Neural progenitor cell (in vitro differentiated cells): Measurements from ENCODE around the gene RAB5IF.

Experiments
- EZH2phosphoT487 ChIP-seq: fragments of 200-600 bp; sonication (generic); IDR thresholded peaks from 2 replicates; pipeline ENCODE4 v1.6.1; 2017; ENCODE audit warnings: antibody characterized with exemption
- TF ChIP-seq, protein P1 (sequence below): fragments of 200-600 bp; sonication (generic); IDR thresholded peaks from 2 replicates; pipeline ENCODE4 v1.5.1; 2017; ENCODE audit warnings: antibody characterized with exemption, mild to moderate bottlenecking

DNA sequence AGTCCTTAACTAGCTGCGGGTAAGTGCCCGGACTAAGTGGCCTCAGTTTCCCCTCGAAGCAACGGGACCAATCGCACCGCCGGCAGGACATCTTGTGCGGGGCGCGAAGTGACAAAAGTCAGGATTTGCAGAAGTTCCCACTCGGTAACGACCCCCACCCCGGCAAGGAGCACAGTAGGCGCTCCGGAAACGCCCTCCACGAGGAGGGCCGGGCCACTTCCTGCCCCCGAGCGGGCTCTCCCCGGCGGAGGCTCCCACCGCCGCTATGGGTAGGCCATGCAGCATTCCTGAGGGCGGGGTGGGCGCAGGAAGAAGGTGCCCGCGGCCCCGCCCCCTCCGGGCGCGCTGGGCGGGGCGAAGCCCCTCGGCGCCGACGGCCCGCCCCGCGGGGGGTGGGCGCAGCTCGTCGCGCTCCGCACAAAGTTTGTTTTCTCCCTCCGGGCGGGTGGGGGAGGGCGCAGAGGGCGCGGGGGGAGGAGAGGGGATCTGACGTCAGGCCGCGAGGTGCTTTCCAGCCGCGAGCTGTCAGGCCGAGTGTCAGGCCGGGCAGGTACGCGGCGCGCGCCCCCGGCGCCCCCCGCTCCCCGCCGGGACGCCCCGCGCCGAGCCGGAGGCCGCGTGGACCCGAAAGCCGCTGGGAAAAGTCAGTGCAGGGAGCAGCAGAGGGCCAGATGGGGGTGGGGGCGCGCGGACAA is 32.3 kb upstream of the RAB5IF start, which contains the start of gene TGIF2:
- TF ChIP-seq, protein P1, sequence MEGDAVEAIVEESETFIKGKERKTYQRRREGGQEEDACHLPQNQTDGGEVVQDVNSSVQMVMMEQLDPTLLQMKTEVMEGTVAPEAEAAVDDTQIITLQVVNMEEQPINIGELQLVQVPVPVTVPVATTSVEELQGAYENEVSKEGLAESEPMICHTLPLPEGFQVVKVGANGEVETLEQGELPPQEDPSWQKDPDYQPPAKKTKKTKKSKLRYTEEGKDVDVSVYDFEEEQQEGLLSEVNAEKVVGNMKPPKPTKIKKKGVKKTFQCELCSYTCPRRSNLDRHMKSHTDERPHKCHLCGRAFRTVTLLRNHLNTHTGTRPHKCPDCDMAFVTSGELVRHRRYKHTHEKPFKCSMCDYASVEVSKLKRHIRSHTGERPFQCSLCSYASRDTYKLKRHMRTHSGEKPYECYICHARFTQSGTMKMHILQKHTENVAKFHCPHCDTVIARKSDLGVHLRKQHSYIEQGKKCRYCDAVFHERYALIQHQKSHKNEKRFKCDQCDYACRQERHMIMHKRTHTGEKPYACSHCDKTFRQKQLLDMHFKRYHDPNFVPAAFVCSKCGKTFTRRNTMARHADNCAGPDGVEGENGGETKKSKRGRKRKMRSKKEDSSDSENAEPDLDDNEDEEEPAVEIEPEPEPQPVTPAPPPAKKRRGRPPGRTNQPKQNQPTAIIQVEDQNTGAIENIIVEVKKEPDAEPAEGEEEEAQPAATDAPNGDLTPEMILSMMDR: peak; percentile 10
- no peak for TF ChIP-seq EZH2phosphoT487
